GM12865 (cell line): ENCODE data around the gene ARID5B.

Experiments used
- DNase-seq: peaks from one replicate; pipeline ENCODE4 v3.0.0; 2010; ENCODE audit warnings: low read depth
- H3K4me3 ChIP-seq: 2 replicates; pipeline ENCODE4 v1.5.1; 2011; ENCODE audit warnings: mild to moderate bottlenecking, low read depth, low read length, control low read depth
- TF ChIP-seq, protein P1 (sequence below): IDR thresholded peaks from 2 replicates; pipeline ENCODE4 v1.5.1; 2011; ENCODE audit warnings: low read length, control low read depth, low read depth, inconsistent platforms; ENCODE audit not compliant: insufficient read depth; ENCODE audit errors: missing control alignments

Gene ARID5B

GRCh38 chr10:62072901-62073300 is 171.4 kb downstream of the ARID5B start:
- H3K4me3 ChIP-seq, result no peak overlapping the region
- TF ChIP-seq, protein P1, sequence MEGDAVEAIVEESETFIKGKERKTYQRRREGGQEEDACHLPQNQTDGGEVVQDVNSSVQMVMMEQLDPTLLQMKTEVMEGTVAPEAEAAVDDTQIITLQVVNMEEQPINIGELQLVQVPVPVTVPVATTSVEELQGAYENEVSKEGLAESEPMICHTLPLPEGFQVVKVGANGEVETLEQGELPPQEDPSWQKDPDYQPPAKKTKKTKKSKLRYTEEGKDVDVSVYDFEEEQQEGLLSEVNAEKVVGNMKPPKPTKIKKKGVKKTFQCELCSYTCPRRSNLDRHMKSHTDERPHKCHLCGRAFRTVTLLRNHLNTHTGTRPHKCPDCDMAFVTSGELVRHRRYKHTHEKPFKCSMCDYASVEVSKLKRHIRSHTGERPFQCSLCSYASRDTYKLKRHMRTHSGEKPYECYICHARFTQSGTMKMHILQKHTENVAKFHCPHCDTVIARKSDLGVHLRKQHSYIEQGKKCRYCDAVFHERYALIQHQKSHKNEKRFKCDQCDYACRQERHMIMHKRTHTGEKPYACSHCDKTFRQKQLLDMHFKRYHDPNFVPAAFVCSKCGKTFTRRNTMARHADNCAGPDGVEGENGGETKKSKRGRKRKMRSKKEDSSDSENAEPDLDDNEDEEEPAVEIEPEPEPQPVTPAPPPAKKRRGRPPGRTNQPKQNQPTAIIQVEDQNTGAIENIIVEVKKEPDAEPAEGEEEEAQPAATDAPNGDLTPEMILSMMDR, result no peak
- DNase-seq, result no peak

GRCh38 chr10:62073429-62073828 is 171.9 kb downstream of the ARID5B start:
- H3K4me3 ChIP-seq, result no peak overlapping the region
- TF ChIP-seq, protein P1, result no peak
- DNase-seq, result no peak

DNA sequence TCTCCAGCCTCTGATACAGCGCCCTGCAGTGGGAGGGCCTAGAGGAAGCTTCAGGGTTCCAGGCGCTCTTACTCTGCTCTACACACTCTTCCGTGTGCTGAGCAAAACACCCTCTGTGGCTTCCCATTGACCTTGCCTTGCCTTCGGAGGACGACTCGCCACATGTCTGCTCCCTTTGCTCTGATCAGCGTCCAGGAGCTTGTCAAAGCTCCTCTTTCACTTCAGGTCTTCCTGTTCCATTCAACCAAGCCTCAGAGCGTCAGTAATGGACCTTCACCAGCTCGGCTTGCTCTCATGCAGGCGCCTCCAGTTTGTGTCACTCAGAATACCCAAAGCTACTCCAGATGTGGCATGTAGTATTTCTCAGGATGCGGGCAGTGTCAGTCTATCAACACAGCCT is 173.9 kb downstream of the ARID5B start:
- DNase-seq, result no peak
- TF ChIP-seq, protein P1, result no peak

GRCh38 chr10:62075912-62076311 is 174.4 kb downstream of the ARID5B start:
- TF ChIP-seq, protein P1, result no peak
- DNase-seq, result no peak
- no peak overlapping the region for H3K4me3 ChIP-seq

More for the DNA sequence above, 173.9 kb downstream of the ARID5B start:
- no peak overlapping the region for H3K4me3 ChIP-seq

- TF ChIP-seq, protein P1, result no peak
- no peak for DNase-seq
- H3K4me3 ChIP-seq, result no peak overlapping the region
Measured at GRCh38 chr10:62076891-62077290, 175.4 kb downstream of the ARID5B start.

- TF ChIP-seq, protein P1, result no peak
- no peak for DNase-seq
- H3K4me3 ChIP-seq, result no peak overlapping the region
Measured at GRCh38 chr10:62077330-62078015, 176.0 kb downstream of the ARID5B start.
